GM18511 (cell line): ENCODE results near the gene TOP3B.
"Not testable (repeated sequence)": the region's sequence is repeated elsewhere in the genome, so short reads cannot be mapped to it uniquely, and the experiment has no call there.

ENCODE experiments used
- ATAC-seq: cut with Tn5 transposase; IDR thresholded peaks from one replicate; pipeline ENCODE4 v1.9.1; 2021; ENCODE audit warnings: mild to moderate bottlenecking, moderate library complexity; ENCODE audit not compliant: unreplicated experiment

The TOP3B gene

DNA sequence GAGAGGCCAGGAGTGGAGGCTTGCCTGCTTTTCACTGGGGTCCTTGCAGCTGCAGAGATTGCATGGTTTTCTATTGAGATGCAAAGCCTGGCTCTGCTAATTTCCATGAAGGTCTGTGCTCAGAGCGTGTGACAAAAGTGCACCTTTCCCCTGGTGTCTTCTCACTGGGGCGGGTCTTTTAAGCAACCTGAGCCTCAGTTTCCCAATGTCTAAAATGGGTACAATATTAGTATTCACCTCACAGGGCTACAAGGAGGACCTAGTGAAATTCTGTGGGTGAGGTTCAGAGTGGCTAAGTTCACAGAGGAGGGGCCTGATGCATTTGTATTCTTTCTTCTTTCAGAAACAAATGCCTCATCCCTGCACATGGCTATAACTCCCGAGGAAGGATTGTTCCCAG is 50.2 kb downstream of the TOP3B start:
- no peak for ATAC-seq

- ATAC-seq, result no peak
Measured at GRCh38 chr22:21931056-21931455, 51.5 kb downstream of the TOP3B start.

- ATAC-seq, result no peak
Measured at GRCh38 chr22:21929253-21929652, 53.3 kb downstream of the TOP3B start.

DNA sequence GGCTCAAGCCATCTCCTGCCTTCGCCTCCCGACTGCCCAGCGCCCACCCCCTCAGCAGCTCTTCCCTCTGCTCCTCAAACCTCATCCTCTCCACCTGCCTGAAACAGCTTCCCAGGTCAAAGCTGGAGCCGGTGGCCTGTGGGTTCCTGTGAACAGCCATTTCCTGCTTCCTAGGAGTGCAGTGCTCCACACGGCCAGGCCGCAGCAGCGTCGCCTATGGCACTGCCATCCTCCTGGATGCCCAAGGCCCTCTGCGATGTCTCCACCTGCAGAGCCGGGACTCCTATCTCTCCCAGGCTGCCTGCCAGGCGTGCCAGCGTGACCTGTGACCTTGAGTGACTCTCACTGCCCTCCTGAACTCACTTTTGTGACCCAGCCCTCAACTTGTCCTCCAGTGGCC is 54.5 kb downstream of the TOP3B start:
- ATAC-seq, result no peak

- no peak for ATAC-seq
Measured at GRCh38 chr22:21927174-21927823, 55.3 kb downstream of the TOP3B start.

GRCh38 chr22:21926728-21927127 is 55.9 kb downstream of the TOP3B start:
- ATAC-seq, result no peak

DNA sequence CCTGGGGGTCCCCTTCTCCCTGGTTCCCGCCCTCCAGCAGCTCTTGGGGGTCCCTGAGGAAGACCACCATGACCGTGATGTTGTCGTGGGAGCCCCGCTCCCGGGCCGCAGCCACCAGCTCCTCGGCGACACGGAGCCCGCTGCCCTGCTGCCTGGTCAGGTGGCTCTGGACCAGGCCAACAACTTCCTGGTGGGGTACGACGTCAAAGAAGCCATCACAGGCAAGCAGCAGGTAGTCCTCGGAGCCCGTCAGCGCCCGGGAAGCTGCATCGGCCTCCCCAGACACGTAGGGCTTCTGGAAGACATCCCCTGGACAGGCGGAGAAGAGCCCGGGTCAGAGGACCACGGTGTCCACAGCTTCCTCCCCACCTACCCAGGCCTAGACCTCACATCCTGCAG is 59.4 kb downstream of the TOP3B start:
- ATAC-seq, result no peak

GRCh38 chr22:21922370-21923162 is 60.0 kb downstream of the TOP3B start:
- no peak for ATAC-seq

GRCh38 chr22:21921729-21922128 is 60.9 kb downstream of the TOP3B start:
- no peak for ATAC-seq

GRCh38 chr22:21921184-21921721 is 61.3 kb downstream of the TOP3B start:
- no peak for ATAC-seq

GRCh38 chr22:21920341-21921183 is 62.0 kb downstream of the TOP3B start:
- no peak for ATAC-seq

DNA sequence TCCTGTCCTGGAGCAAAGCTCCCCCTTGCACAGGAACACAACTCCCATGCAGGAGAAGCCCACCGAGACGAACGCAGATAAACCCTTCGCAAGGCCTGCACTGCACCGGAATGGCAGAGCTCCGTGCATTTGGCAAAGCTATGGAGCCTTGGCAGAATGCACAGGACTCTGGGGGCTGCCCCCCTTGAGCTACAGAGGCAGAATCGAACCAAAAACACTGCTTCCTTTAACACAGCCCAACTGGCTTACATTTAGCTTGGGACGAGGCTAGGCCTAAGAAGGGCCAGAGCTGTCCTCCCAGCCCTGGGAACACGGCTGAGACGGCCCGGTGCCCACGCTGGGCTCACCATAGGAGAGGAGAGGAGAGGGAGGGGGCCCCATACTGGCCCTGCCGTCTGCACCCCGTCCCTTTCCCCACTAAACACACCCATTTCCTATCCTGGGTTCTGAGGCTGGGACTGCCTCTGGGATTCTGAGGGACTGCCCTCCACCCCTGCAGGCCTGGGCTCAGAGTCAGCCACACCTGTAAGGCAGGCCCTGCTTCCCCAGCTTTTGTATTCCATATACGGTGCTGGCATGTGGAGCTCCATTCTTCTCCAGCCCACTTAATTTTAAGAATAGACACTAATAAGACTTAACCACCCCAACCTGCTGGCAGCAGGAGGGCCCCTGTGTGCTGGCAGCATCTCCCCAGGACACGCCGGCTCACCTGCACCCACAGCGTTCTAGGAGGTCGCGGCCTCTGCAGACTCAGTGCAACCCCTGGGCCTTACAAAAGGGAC is 62.9 kb downstream of the TOP3B start:
- ATAC-seq, result no peak

- ATAC-seq, result no peak
Measured at GRCh38 chr22:21918466-21919185, 64.0 kb downstream of the TOP3B start.

GRCh38 chr22:21917959-21918261 is 64.7 kb downstream of the TOP3B start:
- no peak for ATAC-seq

DNA sequence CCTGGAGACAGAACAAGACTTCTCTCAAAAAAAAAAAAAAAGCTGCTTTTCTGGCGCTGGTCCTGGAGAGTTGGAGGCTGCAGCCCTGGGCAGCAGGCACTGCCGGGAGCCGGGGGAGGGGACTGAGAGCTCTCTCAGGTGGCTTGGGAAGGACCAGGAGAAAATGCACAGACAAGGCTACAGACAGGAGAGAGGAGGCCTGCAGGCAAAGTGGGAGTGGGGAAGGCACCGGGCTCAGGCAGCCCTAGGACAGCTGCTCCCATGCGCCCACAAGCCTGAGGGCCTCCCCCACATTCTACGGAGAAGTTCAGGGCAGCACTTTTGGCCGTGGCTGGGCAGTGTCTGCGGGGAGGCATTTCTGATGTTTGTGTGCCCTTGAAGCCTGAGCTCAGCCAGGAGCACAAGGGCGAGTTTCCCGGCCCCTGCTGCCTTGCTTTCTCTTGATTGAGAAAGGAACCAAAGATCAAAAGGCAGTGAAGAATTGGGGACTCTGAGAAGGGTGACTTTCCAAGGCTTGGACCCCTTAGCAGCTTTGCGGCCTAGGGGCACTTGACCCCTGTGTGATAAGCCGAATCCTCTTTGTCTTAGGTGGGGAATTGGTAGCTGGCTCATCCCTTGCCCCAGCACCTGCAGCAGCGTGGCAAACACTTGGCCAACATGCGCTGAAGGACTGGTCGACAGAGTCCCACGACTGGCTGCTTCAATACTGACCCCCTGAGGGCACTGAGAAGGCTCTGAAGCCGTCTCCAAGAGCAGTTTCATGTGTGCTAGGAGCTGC is 65.2 kb downstream of the TOP3B start:
- no peak for ATAC-seq

- ATAC-seq, result no peak
Measured at GRCh38 chr22:21916309-21916918, 66.2 kb downstream of the TOP3B start.

DNA sequence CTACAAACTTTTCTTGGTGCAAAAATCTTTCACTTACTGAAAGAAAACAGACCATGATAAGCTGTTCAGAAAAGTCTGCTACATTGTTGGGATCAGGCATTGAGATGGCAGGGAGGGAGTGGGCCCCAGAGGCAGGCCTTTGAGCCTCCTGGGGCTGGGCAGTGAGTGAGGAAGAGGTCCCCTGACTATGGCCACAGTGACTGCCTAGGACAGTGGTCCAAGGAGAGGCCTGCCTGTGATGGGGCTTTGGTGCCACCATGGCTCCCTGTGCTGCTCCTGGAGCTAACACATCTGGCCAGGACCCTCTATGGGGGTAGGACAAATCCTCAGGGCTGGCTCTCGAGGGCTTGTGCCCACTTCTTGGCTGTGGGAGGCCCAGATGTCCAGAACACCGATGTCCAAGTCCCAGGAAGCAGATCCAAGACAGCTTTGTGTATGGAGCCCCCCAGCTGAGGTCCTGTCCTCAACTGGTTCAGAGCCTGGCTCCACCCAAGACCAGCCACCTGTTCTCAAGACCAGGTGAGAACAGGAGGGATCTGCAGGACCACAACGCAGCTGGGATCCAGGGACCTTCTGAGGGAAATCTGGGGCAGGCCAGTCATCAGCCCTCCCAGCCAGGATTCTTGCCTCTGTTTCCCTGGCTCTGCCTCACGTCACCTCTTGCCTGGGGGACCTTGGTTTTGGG is 66.8 kb downstream of the TOP3B start:
- no peak for ATAC-seq

DNA sequence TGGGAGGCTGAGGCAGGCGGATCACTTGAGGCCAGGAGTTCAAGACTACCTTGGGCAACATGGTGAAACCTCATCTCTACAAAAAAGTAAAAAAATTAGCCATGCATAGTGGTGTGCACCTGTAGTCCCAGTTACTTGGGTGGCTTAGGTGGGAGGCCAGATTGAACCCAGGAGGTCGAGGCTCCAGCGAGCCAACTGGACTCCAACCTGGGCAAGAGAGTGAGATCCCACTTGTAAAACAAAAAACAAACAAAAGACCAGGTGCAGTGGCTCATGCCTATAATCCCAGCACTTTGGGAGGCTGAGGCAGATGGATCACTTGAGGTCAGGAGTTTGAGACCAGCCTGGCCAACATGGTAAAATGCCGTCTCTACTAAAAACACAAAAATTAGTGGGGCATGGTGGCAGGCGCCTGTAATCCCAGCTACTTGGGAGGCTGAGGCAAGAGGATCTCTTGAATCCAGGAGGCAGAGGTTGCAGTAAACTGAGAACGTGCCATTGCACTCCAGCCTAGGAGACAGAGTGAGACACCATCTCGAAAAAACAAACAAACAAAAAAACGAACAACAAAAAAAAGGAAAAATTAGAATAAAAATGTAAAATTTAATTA is 68.4 kb downstream of the TOP3B start:
- ATAC-seq, result not testable (repeated sequence)
